Pancreas (tissue), 10 donors: ENCODE data around the gene NRCAM. TPM values are rescaled to one million over a fixed set of nuclear protein-coding genes. Genes with fewer than 3 reads are reported as not detected.

ENCODE experiments used
- ATAC-seq, 4 donors: fragments of 200-7000 bp; cut with Tn5 transposase; one replicate each; pipeline versions ENCODE4 v1.8.0 to v1.9.1; 2020; ENCODE audit warnings: mild to moderate bottlenecking in 4 of 4, moderate library complexity in 4 of 4
- DNase-seq, 6 donors: peaks; one replicate each; pipeline ENCODE4 v3.0.0-alpha.2; 2020
- FAIRE-seq: peaks from 2 replicates; lab custom pipeline; 2012; peaks lifted over from hg19 to GRCh38; lab: Jason Lieb, UNC
- H3K27ac ChIP-seq, 4 donors: fragments of 200-600 bp; sonication (generic); 1 replicate in 3 of 4; 2 replicates in 1 of 4; pipeline versions ENCODE4 v1.5.0 to v1.8.0; 2020
- H3K27me3 ChIP-seq, 4 donors: fragments of 200-600 bp; one replicate each; pipeline ENCODE4 v1.8.0; 2021
- H3K36me3 ChIP-seq, 3 donors: fragments of 200-600 bp; sonication (generic) in 1 of 3; one replicate each; pipeline versions ENCODE4 v1.5.0 to v1.8.0; 2020 to 2021
- H3K4me1 ChIP-seq, 3 donors: fragments of 200-600 bp; one replicate each; pipeline ENCODE4 v1.8.0; 2021
- H3K4me3 ChIP-seq, 4 donors: fragments of 200-600 bp; sonication (generic) in 2 of 4; one replicate each; pipeline versions ENCODE4 v1.5.0 to v1.8.0; 2020 to 2021
- H3K9me3 ChIP-seq, 4 donors: fragments of 200-600 bp; one replicate each; pipeline ENCODE4 v1.8.0; 2021
- CTCF ChIP-seq, 4 donors: fragments of 200-600 bp; sonication (generic) in 3 of 4; IDR thresholded peaks; one replicate each; pipeline versions ENCODE4 v1.5.0 to v1.8.0; 2021; ENCODE audit warnings: antibody characterized with exemption in 4 of 4
- WGBS, 2 donors: extraction: QIAGEN DNeasy Blood & Tissue Kit; methylation state at CpG; one replicate each; pipeline ENCODE4 v1.1.7; 2013; 5-methylcytosine and 5-hydroxymethylcytosine counted together
- intact Hi-C, 3 donors: fragments of 100-400 bp; cut with DNase I; formaldehyde crosslinking; loops; one replicate each; pipeline versions ENCODE4 v1.11.1 to v1.14.2; 2022
- polyA plus RNA-seq, 2 donors: library from polyadenylated mRNA; stranded (reverse); fragments of 200-250 nt; gene quantifications; one replicate each; pipeline ENCODE4 v1.2.3, GENCODE V29; 2013
- total RNA-seq, 6 donors: library from RNA; stranded (reverse); fragmentation: NEBNext Ultra II Directional in 4 of 6; extraction: Animal tissue kit (Norgen Biotek cat#: 25700) in 4 of 6; gene quantifications; one replicate each; pipeline versions ENCODE4 v1.2.1 to v1.2.4, GENCODE V29; 2021 to 2023
- donor health status: healthy with polysubstance abuse.
- donor health status: DM: no; HTN: no; CAD: no; lungs with moderate emphysema.
- donor health status: DM: no; HTN: no; CAD: no.
- donor health status: control.
- donor health status: control.
- donor health status: Bipolar disorder and iron deficiency.
- donor health status: DM: yes; HTN: yes; CAD: no.
- donor health status: DM: no; HTN: no; CAD: no.
- donor health status: DM: no; HTN: no; CAD: no.
- donor health status: DM: yes; HTN: yes; CAD: no.

The NRCAM gene
- total and polyA plus RNA-seq, 8 donors, result 14.1 to 53.6 (median 40.4) TPM

- DNase-seq (peak in 3 of 6 donors; percentile 15 to 48 (median 22)), ATAC-seq (peak; percentile 53 to 86 (median 84)), FAIRE-seq (peak; percentile 89)
- H3K4me1 ChIP-seq, result no peaks in the 10 kb centered on the region
- no peak overlapping the region for H3K4me3 ChIP-seq
- TF ChIP-seq CTCF (IDR thresholded peaks at IDR 0.05), result peak; percentile 55 to 73 (median 64)
- H3K9me3 ChIP-seq, result no peaks in the 10 kb centered on the region
- no peaks in the 10 kb centered on the region for H3K27me3 ChIP-seq
- intact Hi-C loops, result loop anchor here in 2 of 3 donors (10.0 kb wide), 2 partner anchors 312 to 322 kb away; no protein-coding TSS in a partner anchor
- WGBS, 2 donors, result 79 to 85% methylated on average over 3 of the region's 3 CpGs
- no peak overlapping the region for H3K27ac ChIP-seq
- H3K36me3 ChIP-seq, result no peaks in the 10 kb centered on the region
Observed at GRCh38 chr7:108497082-108497725, 41.0 kb upstream of the NRCAM start.

- WGBS, 2 donors, result 84 to 86% methylated on average over 4 of the region's 4 CpGs
- DNase-seq (no peak), ATAC-seq (no peak), FAIRE-seq (no peak)
- intact Hi-C loops, result loop anchor here in 2 of 3 donors (10.0 kb wide), 2 partner anchors 308 to 318 kb away; no protein-coding TSS in a partner anchor
- Histone ChIP-seq H3K27ac (no peak overlapping the region), H3K36me3 (no peaks in the 10 kb centered on the region), H3K4me3 (no peak overlapping the region), H3K27me3 (no peaks in the 10 kb centered on the region), H3K4me1 (peaks cover 0 to 18% (median 0%) of the 10 kb centered on the region in 3 donors), H3K9me3 (no peaks in the 10 kb centered on the region)
- no peak for TF ChIP-seq CTCF (IDR thresholded peaks at IDR 0.05)
Observed at GRCh38 chr7:108492742-108493141, 36.5 kb upstream of the NRCAM start.

DNA sequence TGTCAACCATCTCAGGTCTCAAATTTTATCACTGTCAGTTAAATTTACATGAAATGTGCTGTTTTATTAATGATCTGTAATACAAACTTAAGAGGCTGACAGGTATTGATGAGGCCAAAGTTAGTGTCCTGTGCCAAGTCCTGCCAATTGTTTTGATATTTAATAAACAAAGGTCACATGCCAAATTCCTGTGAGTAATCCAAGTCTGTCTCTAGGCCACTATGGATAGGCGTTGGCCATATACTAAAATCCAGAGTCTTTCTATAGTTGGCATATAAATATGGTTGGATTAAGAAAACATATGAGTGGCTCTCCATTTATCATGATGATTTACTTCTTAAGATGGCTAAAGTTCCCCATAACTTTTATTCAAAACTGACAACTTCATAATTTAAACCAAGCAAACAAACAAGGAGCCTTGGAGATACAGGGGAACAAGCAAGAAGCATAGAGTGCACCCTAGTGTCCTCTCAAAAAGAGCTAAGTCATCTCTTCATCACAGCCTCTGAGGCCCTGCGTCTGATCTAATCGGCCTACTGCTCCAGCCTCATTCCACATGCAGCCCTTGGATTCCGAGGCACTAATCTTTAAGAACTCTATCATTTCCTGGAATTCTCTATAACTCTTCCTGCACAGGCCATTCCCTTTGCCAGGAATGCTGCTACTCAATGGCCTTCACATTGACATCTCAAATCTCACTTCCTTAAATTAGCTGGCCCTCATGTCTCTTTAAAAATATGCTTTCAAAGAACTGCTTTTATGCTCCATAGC, 32.7 kb upstream of the NRCAM start:
- no peak for DNase-seq
- 66 to 72% methylated on average over 4 of the region's 4 CpGs for WGBS, 2 donors
- no peak overlapping the region for H3K4me3 ChIP-seq
- no peaks in the 10 kb centered on the region for H3K36me3 ChIP-seq
- intact Hi-C loops, result no loop called here
- no peak overlapping the region for H3K27ac ChIP-seq
- ATAC-seq, result peak in 3 of 4 donors; percentile 51 to 81 (median 51)
- no peaks in the 10 kb centered on the region for H3K27me3 ChIP-seq
- H3K4me1 ChIP-seq, result peaks cover 0 to 18% (median 0%) of the 10 kb centered on the region in 3 donors
- FAIRE-seq, result no peak
- no peaks in the 10 kb centered on the region for H3K9me3 ChIP-seq
- TF ChIP-seq CTCF (IDR thresholded peaks at IDR 0.05), result no peak

DNA sequence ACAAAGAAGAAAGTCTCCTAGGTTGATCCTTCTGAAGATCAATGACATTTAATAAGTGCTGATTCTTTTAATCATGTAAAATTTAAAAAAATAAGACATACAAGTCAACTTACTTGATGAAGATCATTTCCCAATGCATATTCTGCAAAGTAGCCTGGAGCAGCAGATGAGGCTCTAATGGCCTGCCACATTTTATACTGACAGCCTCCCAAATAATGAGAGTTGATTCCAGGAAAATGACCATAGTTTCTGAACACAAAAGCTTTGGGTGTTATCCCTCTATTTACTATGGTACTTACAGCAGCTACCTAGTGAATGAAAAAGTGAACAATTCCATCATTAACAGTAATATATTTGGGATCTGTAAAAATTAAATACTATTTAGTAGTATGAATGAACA, 31.4 kb upstream of the NRCAM start:
- no peaks in the 10 kb centered on the region for H3K27me3 ChIP-seq
- H3K36me3 ChIP-seq, result no peaks in the 10 kb centered on the region
- no peak for ATAC-seq

More for the DNA sequence above, 31.4 kb upstream of the NRCAM start:
- intact Hi-C loops, result no loop called here
- Histone ChIP-seq H3K9me3 (no peaks in the 10 kb centered on the region), H3K4me3 (no peak overlapping the region), H3K4me1 (peaks cover 0 to 18% (median 0%) of the 10 kb centered on the region in 3 donors), H3K27ac (no peak overlapping the region)
- FAIRE-seq (peak; percentile 20), DNase-seq (no peak)
- no peak for TF ChIP-seq CTCF (IDR thresholded peaks at IDR 0.05)
